Activated CD4-positive, alpha-beta T cell treated with anti-CD3 and anti-CD28 coated beads, Interleukin-2, amount 10 ng/mL, durations not matched to agents 24 days and 14 days (primary cell): ENCODE results near the gene CEMIP. TPM values are rescaled to one million over a fixed set of nuclear protein-coding genes. Genes with fewer than 3 reads are reported as not detected.

Experiments
- DNase-seq: peaks from one replicate; pipeline ENCODE4 v3.0.0; 2022
- H3K27ac Mint-ChIP-seq: one replicate; pipeline ENCODE4 v1.8.0; 2022; ENCODE audit warnings: mild to moderate bottlenecking, mixed read lengths
- H3K27me3 Mint-ChIP-seq: one replicate; pipeline ENCODE4 v1.8.0; 2022; ENCODE audit warnings: mixed read lengths
- H3K36me3 Mint-ChIP-seq: one replicate; pipeline ENCODE4 v1.8.0; 2022; ENCODE audit warnings: low read depth, mild to moderate bottlenecking, mixed read lengths
- H3K4me1 Mint-ChIP-seq: one replicate; pipeline ENCODE4 v1.8.0; 2021; ENCODE audit warnings: mixed read lengths
- H3K4me3 Mint-ChIP-seq: one replicate; pipeline ENCODE4 v1.8.0; 2022; ENCODE audit warnings: mild to moderate bottlenecking, moderate library complexity, mixed read lengths
- H3K9me3 Mint-ChIP-seq: one replicate; pipeline ENCODE4 v1.8.0; 2021; ENCODE audit warnings: mixed read lengths
- intact Hi-C: fragments of 100-400 bp; cut with micrococcal nuclease; formaldehyde crosslinking; loops from one replicate; pipeline ENCODE4 v1.15.1; 2023
- total RNA-seq: library from RNA; stranded (reverse); gene quantifications from 2 replicates; pipeline ENCODE4 v1.2.3, GENCODE V29; 2022

CEMIP gene
- total RNA-seq, 1 donor from 2014 or later, result not detected

GRCh38 chr15:80783260-80783659 is 4.1 kb downstream of the CEMIP start:
- H3K9me3 Mint-ChIP-seq, result no peaks in the 10 kb centered on the region
- intact Hi-C loops, result no loop called here
- peaks cover 14% of the 10 kb centered on the region for H3K4me1 Mint-ChIP-seq
- H3K27me3 Mint-ChIP-seq, result peaks cover 45% of the 10 kb centered on the region
- no peak overlapping the region for H3K4me3 Mint-ChIP-seq
- H3K36me3 Mint-ChIP-seq, result no peaks in the 10 kb centered on the region
- no peak for DNase-seq
- no peak overlapping the region for H3K27ac Mint-ChIP-seq

GRCh38 chr15:80785335-80785734 is 6.2 kb downstream of the CEMIP start:
- intact Hi-C loops, result no loop called here
- DNase-seq, result no peak
- Mint-ChIP-seq H3K27ac (no peak overlapping the region), H3K9me3 (no peaks in the 10 kb centered on the region), H3K4me3 (no peak overlapping the region), H3K27me3 (peaks cover 34% of the 10 kb centered on the region), H3K4me1 (peaks cover 10% of the 10 kb centered on the region), H3K36me3 (no peaks in the 10 kb centered on the region)

GRCh38 chr15:80785811-80786354 is 6.7 kb downstream of the CEMIP start:
- Mint-ChIP-seq H3K36me3 (no peaks in the 10 kb centered on the region), H3K27me3 (peaks cover 33% of the 10 kb centered on the region), H3K4me3 (no peak overlapping the region), H3K4me1 (peaks cover 12% of the 10 kb centered on the region), H3K9me3 (no peaks in the 10 kb centered on the region), H3K27ac (no peak overlapping the region)
- DNase-seq, result no peak
- intact Hi-C loops, result no loop called here

GRCh38 chr15:80787316-80787715 is 8.1 kb downstream of the CEMIP start:
- H3K9me3 Mint-ChIP-seq, result no peaks in the 10 kb centered on the region
- no peaks in the 10 kb centered on the region for H3K36me3 Mint-ChIP-seq
- intact Hi-C loops, result no loop called here
- no peak overlapping the region for H3K4me3 Mint-ChIP-seq
- H3K27ac Mint-ChIP-seq, result no peak overlapping the region
- H3K27me3 Mint-ChIP-seq, result peaks cover 20% of the 10 kb centered on the region
- H3K4me1 Mint-ChIP-seq, result peaks cover 12% of the 10 kb centered on the region
- no peak for DNase-seq

GRCh38 chr15:80788536-80788935 is 9.4 kb downstream of the CEMIP start:
- H3K4me3 Mint-ChIP-seq, result no peak overlapping the region
- H3K27ac Mint-ChIP-seq, result no peak overlapping the region
- peaks cover 4% of the 10 kb centered on the region for H3K4me1 Mint-ChIP-seq
- H3K9me3 Mint-ChIP-seq, result no peaks in the 10 kb centered on the region
- H3K36me3 Mint-ChIP-seq, result no peaks in the 10 kb centered on the region
- peaks cover 16% of the 10 kb centered on the region for H3K27me3 Mint-ChIP-seq
- no peak for DNase-seq
- intact Hi-C loops, result no loop called here

GRCh38 chr15:80789296-80789695 is 10.1 kb downstream of the CEMIP start:
- Mint-ChIP-seq H3K4me3 (no peak overlapping the region), H3K9me3 (no peaks in the 10 kb centered on the region), H3K27me3 (peaks cover 13% of the 10 kb centered on the region), H3K36me3 (no peaks in the 10 kb centered on the region), H3K4me1 (peaks cover 3% of the 10 kb centered on the region), H3K27ac (no peak overlapping the region)
- no peak for DNase-seq
- intact Hi-C loops, result no loop called here

- Mint-ChIP-seq H3K4me1 (peaks cover 3% of the 10 kb centered on the region), H3K27ac (no peak overlapping the region), H3K36me3 (no peaks in the 10 kb centered on the region), H3K9me3 (no peaks in the 10 kb centered on the region), H3K4me3 (no peak overlapping the region), H3K27me3 (peaks cover 13% of the 10 kb centered on the region)
- no peak for DNase-seq
- intact Hi-C loops, result no loop called here
These were observed 10.6 kb downstream of the CEMIP start for GRCh38 chr15:80789796-80790195.

- Mint-ChIP-seq H3K27me3 (peaks cover 16% of the 10 kb centered on the region), H3K27ac (no peak overlapping the region), H3K9me3 (no peaks in the 10 kb centered on the region), H3K4me1 (peaks cover 3% of the 10 kb centered on the region), H3K4me3 (no peak overlapping the region), H3K36me3 (no peaks in the 10 kb centered on the region)
- DNase-seq, result no peak
- intact Hi-C loops, result no loop called here
These were observed 11.1 kb downstream of the CEMIP start for GRCh38 chr15:80790236-80790635.

- H3K9me3 Mint-ChIP-seq, result no peaks in the 10 kb centered on the region
- H3K27me3 Mint-ChIP-seq, result peaks cover 17% of the 10 kb centered on the region
- H3K4me1 Mint-ChIP-seq, result peaks cover 3% of the 10 kb centered on the region
- no peak for DNase-seq
- no peaks in the 10 kb centered on the region for H3K36me3 Mint-ChIP-seq
- no peak overlapping the region for H3K4me3 Mint-ChIP-seq
- intact Hi-C loops, result no loop called here
- no peak overlapping the region for H3K27ac Mint-ChIP-seq
These were observed 11.8 kb downstream of the CEMIP start for GRCh38 chr15:80791004-80791403.

GRCh38 chr15:80796407-80796806 is 17.2 kb downstream of the CEMIP start:
- Mint-ChIP-seq H3K9me3 (peaks cover 7% of the 10 kb centered on the region), H3K36me3 (no peaks in the 10 kb centered on the region), H3K4me1 (no peaks in the 10 kb centered on the region), H3K4me3 (no peak overlapping the region), H3K27me3 (peaks cover 18% of the 10 kb centered on the region), H3K27ac (no peak overlapping the region)
- no peak for DNase-seq
- intact Hi-C loops, result no loop called here

- Mint-ChIP-seq H3K27me3 (peaks cover 11% of the 10 kb centered on the region), H3K27ac (no peak overlapping the region), H3K4me3 (no peak overlapping the region), H3K36me3 (no peaks in the 10 kb centered on the region), H3K4me1 (peaks cover 5% of the 10 kb centered on the region), H3K9me3 (peaks cover 10% of the 10 kb centered on the region)
- no peak for DNase-seq
- intact Hi-C loops, result no loop called here
These were observed 19.7 kb downstream of the CEMIP start for GRCh38 chr15:80798911-80799310.

GRCh38 chr15:80800067-80800466 is 20.9 kb downstream of the CEMIP start:
- intact Hi-C loops, result loop anchor here (10.0 kb wide), 1 partner anchor 495 kb away; no protein-coding TSS in a partner anchor
- H3K36me3 Mint-ChIP-seq, result no peaks in the 10 kb centered on the region
- no peak for DNase-seq
- H3K27me3 Mint-ChIP-seq, result peaks cover 8% of the 10 kb centered on the region
- H3K4me1 Mint-ChIP-seq, result peaks cover 17% of the 10 kb centered on the region
- peaks cover 10% of the 10 kb centered on the region for H3K9me3 Mint-ChIP-seq
- no peak overlapping the region for H3K27ac Mint-ChIP-seq
- no peak overlapping the region for H3K4me3 Mint-ChIP-seq

- intact Hi-C loops, result loop anchor here (10.0 kb wide), 1 partner anchor 493 kb away; no protein-coding TSS in a partner anchor
- no peaks in the 10 kb centered on the region for H3K36me3 Mint-ChIP-seq
- no peak overlapping the region for H3K4me3 Mint-ChIP-seq
- H3K9me3 Mint-ChIP-seq, result peaks cover 10% of the 10 kb centered on the region
- DNase-seq, result no peak
- no peak overlapping the region for H3K27ac Mint-ChIP-seq
- peaks cover 19% of the 10 kb centered on the region for H3K4me1 Mint-ChIP-seq
- H3K27me3 Mint-ChIP-seq, result peaks cover 5% of the 10 kb centered on the region
These were observed 22.9 kb downstream of the CEMIP start for GRCh38 chr15:80801891-80802680.

- peaks cover 5% of the 10 kb centered on the region for H3K27me3 Mint-ChIP-seq
- peak overlapping the region; percentile 37 for H3K4me3 Mint-ChIP-seq
- H3K36me3 Mint-ChIP-seq, result no peaks in the 10 kb centered on the region
- peaks cover 10% of the 10 kb centered on the region for H3K9me3 Mint-ChIP-seq
- H3K27ac Mint-ChIP-seq, result peak overlapping the region; percentile 87
- intact Hi-C loops, result loop anchor here (10.0 kb wide), 1 partner anchor 491 kb away; no protein-coding TSS in a partner anchor
- peaks cover 19% of the 10 kb centered on the region for H3K4me1 Mint-ChIP-seq
- peak; percentile 74 for DNase-seq
These were observed 24.7 kb downstream of the CEMIP start for GRCh38 chr15:80803580-80804525.
